Right forelimb (tissue), 1 donor: ENCODE results near the gene SLC6A16.
"Not testable (repeated sequence)": the region's sequence is repeated elsewhere in the genome, so short reads cannot be mapped to it uniquely, and the experiment has no call there.

Source experiments
- DNase-seq: peaks from one replicate; pipeline ENCODE4 v3.0.0-alpha.2; 2018

Gene SLC6A16

DNA sequence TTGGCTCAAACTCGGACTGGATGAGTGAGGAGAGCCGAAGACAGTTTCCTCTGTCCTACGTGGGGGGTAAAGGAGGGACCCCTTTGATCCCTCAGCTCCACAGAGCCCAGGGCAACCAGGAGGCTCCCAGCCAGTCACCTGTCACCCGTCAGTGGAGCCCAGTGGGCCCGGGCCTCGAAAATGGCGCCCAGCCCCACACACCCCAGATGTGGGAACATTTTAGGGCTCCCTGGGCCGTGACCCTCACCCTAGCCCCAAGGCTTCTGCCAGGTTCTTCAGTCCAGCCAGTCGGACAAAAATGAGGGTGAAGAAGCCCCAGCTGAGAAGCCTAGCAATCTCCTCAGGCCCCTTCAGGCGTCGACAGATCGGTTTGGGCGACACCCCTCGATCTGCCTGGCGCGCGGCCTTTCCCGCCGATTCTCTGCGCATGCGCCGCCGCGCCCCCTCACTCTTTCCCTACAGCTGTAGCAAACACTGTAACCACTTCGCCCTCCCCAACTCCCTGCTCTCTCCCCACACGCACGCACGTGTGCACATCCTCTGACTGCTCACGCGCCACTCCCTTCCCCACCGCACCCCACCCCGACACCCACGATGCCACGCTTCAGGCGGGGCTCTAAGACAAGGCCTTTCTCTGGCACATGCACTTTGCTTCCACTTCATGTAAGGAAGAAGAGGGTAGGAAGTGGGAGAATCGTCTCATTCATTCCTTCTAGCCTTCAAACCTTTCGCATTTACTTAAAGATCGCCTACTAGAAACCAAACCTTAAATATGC lies at the start of gene SLC6A16:
SLC6A16 (minus strand) TSS at position 391 of the 776 bp plus-strand sequence. CDS start 13,844 bp downstream, outside the sequence.
- DNase-seq, result no peak

DNA sequence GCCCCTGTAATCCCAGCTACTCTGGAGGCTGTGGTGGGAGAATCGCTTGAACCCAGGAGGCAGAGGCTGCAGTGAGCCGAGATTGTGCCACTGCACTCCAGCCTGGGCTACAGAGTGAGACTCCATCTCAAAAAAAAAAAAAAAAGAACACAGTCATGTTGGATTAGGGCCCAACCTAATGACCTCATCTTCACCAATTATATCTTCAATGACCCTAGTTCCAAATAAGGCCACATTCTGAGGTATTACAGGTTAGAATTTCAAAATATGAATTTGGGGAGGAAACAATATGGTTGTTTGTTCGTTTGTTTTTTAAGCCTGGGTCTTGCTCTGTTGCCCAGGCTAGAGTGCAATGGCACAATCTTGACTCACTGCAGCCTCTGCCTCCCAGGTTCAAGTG lies 48.2 kb upstream of the SLC6A16 start:
- DNase-seq, result not testable (repeated sequence)

DNA sequence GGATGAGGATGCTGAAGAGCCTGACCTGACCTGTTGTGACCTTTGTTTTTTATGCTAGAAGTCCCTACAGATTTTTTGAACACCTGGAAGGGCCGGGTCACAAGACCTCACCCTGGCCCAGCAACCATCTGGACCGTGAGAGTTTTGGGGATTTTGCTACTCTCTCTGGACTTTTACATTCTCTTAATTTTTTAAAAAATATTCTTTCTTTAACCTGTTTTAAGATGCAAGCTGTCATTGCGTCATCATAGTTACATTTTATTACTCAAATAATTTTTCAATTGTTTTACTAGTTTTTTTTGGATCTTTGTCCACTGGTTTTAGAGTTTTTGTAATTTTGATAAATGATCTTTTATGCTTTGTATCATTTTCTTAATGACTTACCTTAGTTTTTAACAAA lies 46.2 kb upstream of the SLC6A16 start:
- no peak for DNase-seq

DNA sequence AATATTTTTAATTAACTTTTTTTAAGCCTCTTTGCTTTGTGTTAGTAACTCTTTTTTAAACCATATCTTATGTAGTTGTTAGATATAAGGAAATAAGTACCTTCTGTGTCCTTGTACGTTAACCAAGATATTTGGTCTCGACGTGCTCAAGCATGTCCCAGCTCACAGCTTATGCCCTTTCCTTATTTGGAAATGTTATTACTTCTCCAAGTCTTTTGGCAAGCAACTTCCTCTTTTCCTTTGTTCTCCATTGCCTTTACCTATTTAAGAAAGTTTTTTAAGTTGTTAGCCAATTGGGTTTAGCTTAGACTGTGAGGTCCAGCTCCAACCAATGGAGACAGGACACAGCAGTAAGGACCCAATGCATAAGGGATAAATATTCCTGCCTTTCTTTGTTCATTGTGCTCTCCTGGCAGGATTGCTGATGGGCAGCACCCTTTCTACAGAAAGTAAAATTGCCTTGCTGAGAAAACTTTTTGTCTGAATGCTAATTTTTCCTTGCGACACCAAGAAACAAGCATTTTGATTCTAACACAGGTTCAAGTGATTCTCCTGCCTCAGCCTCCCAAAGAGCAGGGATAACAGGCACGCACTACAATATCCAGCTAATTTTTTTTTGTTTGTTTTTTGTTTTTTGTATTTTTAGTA lies 43.8 kb upstream of the SLC6A16 start:
- no peak for DNase-seq

DNA sequence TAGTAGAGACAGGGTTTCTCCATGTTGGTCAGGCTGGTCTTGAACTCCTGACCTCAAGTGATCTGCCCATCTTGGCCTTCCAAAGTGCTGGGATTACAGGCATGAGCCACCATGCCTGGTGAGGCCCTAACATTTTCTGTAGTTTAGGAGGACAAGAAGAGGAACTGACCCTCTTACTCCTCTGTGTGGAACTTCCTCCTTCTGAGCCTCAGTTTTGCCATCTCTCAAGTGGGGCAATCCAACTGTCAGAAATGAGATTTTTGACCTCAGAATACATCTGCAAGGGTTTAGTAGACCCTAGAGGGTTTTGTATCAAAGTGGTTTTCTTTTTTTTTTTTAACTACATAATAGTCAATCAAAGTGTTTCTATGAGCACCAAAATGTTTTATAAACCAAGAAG lies 41.1 kb upstream of the SLC6A16 start:
- DNase-seq, result no peak

DNA sequence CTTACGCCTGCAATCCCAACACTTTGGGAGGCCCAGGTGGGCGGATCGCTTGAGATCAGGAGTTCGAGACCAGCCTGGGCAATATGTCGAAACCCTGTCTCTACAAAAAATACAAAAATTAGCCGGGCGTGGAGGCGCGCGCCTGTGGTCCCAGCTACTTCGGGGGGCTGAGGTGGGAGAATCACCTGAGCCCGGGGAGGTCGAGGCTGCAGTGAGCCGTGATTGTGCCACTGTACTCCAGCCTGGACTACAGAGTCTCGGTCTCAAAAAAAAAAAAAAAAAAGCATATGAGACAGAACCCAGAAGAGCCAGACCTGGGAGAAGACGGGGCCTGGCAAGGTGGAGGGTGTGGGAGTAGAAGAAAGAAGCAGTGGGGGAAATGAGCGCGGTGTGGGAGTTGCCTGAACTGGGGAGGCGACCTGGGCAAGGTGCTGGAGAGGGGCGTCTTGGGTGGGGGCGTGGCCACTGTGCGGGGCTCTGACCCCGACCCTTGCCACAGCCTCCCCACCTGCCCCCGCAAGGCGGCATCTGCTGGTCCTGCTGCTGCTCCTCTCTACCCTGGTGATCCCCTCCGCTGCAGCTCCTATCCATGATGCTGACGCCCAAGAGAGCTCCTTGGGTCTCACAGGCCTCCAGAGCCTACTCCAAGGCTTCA lies 39.2 kb upstream of the SLC6A16 start:
- DNase-seq, result no peak

DNA sequence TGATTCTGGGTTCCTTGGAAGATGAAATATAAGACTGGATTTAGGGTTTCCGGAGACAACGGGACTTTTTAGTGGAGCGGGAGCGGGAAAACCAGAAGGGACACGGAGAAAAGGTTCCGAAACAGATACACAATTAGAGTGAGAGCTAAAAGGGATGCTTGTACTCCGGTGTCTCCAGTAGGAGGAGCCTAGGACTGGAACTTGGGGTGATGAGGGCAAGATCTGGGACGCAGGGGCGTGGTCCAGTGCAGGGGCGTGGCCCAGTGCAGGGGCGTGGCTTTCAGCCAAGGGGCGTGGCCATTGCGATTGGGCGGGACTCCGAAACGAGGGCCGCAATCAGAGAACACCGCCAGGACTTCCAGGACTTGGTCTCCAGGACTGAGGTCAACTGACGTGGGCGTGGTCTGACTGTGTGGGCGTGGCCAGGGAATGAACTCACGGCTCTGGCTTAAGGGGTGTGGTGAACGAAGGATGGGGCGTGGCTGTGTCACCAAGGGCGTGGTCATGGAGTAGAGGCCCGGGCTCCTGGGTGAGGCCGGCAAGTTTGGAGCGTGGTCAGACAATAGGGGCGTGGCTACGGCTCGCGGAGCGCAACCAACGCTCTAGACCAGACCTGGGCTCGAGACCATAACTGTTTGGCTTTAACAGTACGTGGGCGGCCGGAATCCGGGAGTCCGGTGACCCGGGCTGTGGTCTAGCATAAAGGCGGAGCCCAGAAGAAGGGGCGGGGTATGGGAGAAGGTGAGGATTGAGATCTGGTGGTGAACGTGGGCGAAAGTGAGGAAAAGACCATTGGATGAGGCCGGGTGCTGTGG lies 38.5 kb upstream of the SLC6A16 start, which contains the start of gene DKKL1:
DKKL1 (plus strand) TSS at position 610 of the 815 bp plus-strand sequence; CDS start at position 732, 122 bp downstream.
- peak; percentile 97 for DNase-seq

DNA sequence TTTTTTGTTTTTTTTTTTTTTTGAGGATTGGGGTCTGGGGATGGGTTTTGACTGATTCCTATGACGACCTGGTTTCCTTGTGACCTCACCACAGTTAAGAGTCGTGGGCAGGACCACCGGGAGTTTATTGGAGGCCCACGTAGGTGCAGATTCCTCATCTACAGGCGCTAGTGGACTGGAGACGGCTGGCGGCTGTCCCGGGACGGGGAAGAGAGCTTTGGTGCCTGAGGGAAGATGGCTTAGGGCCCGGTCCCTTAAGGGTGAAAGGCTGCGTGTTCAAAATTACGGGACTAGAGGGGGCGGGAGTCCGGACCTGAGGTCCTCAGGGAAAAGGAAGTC lies 37.9 kb upstream of the SLC6A16 start:
- peak; percentile 80 for DNase-seq

DNA sequence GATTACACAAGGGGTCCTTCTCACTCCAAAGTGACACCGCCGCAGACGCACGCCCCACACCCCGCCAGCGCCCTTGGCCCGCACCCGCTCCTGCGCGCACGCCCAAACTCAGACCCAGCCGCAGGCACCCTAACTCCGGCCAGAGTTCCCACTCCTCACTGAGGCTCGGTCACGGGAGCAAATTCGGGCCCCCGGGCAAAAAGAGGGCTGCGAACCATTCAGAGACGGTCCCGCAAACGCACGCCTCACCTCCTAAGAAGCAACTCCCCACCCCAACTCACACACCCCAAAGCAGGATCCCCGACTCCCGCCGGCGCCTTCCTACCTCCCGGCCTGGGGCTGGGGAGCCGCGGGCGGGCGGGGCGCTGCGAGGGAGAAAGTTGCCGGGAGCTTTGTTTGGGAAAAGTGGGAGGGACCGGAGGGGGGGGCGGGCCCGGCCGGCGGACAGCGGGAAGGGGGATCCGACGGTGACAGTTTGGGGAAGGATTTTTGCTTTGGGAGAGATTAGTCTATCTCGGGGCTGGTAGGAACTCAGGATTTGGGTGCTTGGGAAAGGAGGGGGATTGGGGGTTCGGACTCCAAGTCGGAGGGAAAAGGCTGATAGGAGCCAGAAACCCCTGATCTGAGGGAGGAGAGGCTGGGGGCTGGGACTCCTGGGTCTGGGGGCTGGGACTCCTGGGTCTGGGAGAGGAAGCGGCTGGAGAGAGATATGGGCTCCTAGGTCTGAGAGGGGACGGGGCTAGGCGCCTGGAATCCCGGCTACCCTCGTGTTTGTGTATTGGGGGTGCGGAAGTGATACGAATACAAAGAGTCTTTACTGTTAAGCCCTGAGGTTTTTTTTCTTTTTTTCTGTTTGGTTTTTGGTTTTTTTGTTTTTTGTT lies 37.3 kb upstream of the SLC6A16 start, which contains the start of gene TEAD2:
TEAD2 (minus strand) TSS at position 369 of the 881 bp plus-strand sequence. CDS start 2,341 bp downstream, outside the sequence.
- peak; percentile 90 for DNase-seq

DNA sequence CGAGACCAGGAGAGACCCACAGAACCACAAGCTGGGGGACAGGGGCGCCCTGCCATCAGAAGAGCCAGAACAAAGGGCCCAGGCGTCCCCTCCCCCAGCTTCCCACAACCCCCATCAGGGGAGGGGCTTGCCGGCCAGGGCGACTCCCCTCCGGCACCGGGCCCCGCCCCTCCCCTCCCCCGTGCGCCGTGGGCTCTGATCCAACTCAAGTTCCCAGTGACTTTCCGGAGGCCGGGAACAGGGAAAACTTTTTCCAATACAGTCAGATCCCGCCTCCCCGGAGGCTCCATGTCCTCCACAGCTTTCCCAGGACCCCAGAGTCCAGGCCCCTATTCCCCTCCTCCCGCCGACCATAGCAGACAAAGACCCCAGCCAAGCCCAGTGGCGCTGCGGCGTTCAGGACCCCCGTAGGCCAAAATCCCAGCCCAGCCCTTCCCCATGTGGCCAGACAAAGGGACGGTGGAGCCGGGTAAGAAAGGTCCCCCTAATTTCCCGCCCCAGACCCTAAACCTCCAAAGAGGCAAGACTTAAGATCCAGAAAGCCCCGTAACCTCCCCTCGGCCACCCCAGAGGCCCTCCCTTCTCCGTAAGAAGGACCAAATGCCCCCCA lies 36.6 kb upstream of the SLC6A16 start:
- DNase-seq, result peak; percentile 96

DNA sequence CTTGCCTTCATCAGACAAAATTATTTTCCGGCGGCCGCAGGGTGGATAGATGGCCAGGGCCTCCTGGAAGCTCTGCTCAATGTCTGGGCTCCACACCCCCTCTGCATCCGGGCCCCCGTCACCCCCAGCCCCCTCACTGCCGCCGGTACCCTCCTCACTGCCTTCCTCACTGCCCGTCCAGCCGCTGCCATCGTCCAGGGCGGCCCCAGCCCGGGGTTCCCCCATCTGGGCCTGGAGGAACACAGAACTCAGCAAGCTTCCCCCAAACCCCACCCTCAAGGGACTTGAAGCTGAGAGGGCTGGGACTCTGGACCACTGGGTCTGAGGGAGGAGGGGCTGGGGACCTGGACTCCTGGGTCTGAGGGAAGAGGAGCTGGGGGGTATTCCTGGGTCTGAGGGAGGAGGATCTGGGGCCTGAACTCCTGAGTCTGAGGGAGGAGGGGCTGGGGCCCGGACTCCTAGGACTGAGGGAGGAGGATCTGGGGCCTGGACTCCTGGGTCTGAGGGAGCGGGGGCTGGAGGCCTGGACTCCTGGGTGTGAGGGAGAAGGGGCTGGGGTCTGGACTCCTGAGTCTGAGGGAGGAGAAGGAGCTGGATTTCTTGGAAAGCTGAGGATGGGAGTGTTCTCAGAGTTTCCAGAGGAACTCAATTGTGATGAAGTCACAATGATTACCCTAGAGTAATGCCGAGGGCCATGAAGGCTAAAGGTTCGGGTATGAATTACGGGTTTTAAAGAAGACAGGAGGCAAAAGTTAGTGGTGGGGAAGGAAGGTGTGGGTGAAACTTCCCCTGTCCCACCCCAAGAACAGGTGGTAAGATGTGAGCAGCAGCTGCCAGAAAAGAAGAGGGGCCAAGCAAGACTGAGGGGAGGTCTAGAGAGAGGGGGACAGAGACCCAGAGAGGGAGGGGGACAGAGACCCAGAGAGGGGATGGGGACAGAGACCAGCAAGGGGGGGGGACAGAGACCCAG lies 35.1 kb upstream of the SLC6A16 start:
- no peak for DNase-seq

DNA sequence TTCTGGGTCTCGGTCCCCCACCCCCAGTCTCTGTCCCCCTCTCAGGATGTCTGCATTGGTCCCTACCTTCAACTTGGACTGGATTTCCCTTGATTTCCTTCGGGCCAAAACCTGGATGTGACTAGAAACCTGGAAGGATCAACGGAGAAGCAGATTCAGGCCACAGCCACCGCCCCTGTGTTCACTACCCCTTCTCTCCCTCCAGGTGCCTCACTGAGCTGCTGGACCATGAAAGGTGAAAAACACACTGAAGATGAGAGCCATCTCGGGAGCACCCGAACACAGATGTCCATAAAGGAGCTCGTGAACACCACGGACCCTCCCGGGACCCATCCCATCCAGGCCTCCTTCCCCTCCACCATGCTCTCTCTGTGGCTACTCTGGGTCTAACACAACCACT lies 32.2 kb upstream of the SLC6A16 start:
- DNase-seq, result no peak

DNA sequence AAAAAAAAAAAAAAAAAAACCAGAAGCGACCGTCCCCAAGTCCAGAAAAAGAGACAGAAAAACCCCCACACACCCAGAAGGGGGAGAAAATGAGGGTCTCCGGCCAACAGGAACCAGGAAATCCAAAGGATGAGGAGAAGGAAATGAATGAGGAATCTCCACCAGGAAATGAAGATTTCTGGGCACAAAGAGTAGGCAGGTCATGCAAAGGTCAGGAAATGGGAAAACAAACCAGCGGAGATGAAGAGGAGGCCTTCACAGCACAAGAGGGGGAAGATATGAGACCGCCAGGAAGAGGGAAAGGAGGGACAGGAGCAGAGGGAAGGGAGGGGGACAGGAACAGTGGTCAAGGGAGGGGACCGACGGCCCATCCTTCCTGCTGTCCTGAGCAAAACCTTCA lies 31.4 kb upstream of the SLC6A16 start:
- no peak for DNase-seq

DNA sequence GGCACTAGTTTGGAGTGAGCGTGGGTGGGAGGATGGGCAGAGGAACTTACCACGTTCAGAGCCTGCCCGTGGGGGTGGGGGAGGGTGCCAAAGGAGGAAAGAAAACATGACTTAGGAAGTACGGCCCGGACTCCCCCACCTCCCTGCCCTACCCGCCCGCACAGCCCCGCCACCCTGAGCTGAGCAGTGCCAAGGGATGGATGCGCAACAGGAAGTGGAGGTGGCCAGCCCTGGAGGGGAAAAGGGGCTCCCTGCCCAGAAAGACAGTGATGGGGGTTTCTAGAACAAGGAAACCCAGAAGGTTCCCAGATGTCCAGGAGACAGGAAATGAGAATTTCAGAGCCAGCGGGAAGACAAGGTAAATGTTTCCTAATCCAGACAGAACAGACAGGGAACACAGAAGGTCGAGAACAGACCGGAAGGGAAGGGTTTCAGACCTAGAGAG lies 30.9 kb upstream of the SLC6A16 start:
- no peak for DNase-seq

DNA sequence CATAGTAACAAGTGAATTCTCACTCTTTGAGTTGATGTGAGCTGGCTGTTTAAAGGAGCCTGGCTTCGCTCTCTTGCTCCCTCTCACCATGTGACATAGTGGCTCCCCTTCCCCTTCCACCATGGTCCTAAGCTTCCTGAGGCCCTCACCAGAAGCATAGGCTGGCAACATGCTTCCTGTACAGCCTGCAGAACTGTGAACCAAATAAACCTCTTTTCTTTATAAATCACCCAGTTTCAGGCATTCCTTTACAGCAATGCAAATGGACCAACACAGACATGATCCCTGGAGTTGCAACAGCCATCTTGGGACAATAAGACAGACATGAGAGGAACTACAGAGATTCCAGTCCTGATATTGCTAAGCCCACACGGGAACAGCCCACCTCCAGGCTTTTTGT lies 24.6 kb upstream of the SLC6A16 start:
- no peak for DNase-seq

DNA sequence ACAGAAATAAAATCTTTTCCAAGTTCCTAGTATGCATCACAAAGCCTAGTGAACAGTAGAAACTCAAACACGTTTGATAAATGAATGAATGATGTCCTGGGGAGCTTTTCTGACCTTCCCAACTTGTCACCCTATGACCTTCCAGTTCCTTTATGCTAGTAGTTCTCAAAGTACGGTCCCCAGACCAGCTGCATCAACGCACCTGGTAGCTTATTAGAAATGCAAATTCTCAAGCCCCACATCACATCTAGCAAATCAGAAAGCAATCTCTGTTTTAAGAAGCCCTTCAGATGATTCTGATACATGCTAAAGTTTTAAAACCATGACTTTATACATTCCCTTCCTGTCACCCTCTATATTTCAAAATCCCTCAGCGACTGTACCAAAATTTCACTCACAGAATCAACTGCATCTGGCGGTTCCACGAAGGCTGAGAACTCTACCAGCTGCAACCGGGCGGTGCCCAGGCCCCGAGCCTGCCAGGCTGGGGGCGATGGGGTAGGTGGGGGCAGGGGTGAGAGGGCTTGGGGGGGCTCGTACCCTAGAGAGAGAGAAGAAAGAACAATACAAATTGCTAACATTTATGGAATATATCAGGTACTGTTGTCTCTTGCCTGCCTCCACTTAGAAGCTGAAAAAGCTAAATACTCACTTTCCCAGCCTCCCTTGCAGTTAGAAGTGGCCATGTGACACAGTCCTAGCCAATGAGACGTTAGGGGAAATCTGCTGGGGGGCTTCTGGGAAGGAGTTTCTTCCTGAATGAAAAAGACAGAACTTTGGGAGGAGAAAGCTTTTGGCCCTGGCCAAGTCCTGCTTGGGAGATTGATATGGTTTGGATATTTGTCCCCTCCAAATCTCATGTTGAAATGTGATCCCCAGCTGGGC lies 23.6 kb upstream of the SLC6A16 start:
- no peak for DNase-seq

DNA sequence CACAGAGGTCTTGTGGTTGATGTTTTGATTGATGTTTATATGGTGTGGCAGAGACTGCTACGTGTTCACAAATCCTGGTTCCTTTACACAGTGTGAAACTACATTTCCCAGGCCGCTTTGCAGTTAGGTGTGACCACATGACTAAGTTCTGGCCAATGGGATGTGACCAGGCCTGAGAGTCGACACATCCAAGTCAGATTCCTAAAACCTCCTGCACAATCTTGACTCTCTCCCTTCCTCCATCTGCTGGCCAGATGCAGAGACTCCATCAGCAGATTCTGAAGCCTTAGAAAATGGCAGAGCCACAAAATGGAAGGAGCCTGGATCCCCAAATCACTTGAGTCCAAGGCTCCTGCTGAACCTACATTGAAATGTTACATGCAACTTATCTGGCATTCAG lies 22.8 kb upstream of the SLC6A16 start:
- no peak for DNase-seq

DNA sequence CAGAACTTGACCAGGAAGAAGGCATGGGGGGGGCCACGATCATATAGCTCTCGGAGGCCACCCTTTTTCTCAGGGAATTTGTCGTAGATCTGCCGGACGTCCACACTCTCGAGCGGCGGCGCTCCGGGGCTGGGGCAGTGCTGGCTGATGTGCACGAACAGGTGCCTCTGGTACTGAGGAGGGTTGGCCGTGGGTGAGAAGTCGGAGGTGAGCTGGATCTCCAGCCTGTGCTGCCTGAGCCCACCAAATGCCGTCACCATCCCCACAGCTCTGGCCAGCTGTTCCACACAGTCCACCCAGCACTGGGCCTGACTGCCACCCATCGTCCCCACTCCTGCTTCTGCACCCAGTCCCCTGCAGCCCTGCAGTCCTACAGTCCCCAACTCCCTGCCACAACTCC lies 22.2 kb upstream of the SLC6A16 start:
- DNase-seq, result no peak
